Astrocyte (in vitro differentiated cells and primary cell): ENCODE measurements around the gene UGT1A5.

Source experiments
- CTCF ChIP-seq: IDR thresholded peaks from 2 replicates; pipeline ENCODE4 v1.5.1; 2011; ENCODE audit warnings: low read depth, mild to moderate bottlenecking, inconsistent platforms, low read length, moderate library complexity; ENCODE audit not compliant: insufficient read depth
- EZH2 ChIP-seq: IDR thresholded peaks from 2 replicates; pipeline ENCODE4 v1.6.1; 2012; ENCODE audit warnings: mild to moderate bottlenecking, low read length, inconsistent platforms; ENCODE audit not compliant: insufficient read depth

GRCh38 chr2:233813236-233814055 lies 100.7 kb downstream of the UGT1A5 start:
- no peak for TF ChIP-seq EZH2
- no peak for TF ChIP-seq CTCF
